ENCODE data around the gene IL6ST.

DNA sequence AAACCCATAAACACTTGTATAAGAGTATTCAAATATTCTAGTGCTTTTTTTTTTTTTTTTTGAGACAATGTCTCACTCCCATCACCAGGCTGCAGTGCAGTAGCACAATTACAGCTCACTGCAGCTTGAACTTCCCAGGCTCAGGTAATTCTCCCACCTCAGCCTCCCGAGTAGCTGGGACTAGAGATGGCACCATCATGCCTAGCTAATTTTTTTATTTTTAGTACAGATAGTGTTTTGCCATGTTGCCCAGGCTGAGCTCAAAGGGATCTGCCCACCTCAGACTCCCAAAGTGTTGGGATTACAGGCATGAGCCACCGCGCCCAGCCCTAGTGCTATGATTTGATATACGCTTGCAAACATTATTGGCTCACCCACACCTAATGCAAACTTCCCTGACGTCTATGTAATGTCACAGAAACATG is 11.8 kb downstream of the IL6ST start:
- TF ChIP-seq, protein P1, sequence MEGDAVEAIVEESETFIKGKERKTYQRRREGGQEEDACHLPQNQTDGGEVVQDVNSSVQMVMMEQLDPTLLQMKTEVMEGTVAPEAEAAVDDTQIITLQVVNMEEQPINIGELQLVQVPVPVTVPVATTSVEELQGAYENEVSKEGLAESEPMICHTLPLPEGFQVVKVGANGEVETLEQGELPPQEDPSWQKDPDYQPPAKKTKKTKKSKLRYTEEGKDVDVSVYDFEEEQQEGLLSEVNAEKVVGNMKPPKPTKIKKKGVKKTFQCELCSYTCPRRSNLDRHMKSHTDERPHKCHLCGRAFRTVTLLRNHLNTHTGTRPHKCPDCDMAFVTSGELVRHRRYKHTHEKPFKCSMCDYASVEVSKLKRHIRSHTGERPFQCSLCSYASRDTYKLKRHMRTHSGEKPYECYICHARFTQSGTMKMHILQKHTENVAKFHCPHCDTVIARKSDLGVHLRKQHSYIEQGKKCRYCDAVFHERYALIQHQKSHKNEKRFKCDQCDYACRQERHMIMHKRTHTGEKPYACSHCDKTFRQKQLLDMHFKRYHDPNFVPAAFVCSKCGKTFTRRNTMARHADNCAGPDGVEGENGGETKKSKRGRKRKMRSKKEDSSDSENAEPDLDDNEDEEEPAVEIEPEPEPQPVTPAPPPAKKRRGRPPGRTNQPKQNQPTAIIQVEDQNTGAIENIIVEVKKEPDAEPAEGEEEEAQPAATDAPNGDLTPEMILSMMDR (conservative IDR thresholded peaks at IDR 0.05; ENCODE audit: low read length), result peak; percentile 38
- no peak for TF ChIP-seq EZH2phosphoT487 (IDR thresholded peaks at IDR 0.05; ENCODE audit: borderline replicate concordance)

All from Loucy (cell line).